ENCODE data around the gene APLNR. TPM values are rescaled to one million over a fixed set of nuclear protein-coding genes. Genes with fewer than 3 reads are reported as not detected.

APLNR gene
- total RNA-seq, 1 donor, result under 0.01 TPM

DNA sequence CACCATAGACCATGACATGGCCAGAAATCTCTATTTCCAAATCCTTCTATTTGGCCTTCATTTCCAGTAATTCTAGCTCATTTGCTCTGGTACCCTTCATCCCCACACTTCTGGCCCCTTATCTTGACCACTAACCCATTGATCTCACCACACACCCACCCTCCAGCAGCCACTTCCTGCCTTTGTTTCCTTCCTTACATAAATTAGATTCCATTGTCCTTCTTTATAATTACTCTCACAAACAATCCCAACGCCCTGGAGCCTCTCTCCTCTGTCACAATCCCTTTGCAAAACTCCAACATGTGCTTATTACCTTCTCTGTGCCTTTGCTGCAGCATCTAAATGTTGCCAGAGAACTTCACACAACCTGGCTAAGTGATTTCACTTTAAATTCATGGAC is 14.8 kb downstream of the APLNR start:
- DNase-seq (ENCODE audit: low read depth in 2 of 3, low spot score in 2 of 3), result no peak

DNA sequence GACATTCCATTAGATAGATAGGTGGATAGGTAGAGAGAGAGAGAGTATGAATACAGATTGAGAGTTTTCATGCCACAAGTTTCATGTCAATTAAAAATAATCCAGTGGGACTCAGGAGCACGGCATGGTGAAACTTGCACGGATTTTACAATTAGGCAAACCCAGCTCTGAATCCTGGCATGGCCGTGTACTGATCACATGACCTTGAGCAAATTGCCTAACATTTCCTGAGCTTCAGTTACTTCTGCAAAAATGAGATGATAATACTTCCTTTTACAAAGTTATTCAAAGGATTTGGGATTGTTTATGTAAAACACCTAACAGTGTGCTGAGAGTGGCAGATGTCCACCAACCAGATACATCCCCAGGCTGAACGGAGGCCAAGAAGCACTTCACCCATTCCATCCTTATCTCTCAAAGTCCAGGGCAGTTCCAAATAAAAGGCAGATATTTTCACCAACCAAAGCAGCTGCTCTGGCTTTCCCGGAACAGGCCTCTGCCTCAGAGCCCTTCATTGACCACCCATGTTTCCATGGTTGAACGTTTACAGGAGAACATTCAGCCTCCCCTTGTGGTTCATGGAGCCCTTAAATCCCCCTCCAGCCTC is 17.9 kb downstream of the APLNR start:
- DNase-seq (ENCODE audit: low read depth in 2 of 3, low spot score in 2 of 3), result peak in 1 of 3 donors; percentile 28

DNA sequence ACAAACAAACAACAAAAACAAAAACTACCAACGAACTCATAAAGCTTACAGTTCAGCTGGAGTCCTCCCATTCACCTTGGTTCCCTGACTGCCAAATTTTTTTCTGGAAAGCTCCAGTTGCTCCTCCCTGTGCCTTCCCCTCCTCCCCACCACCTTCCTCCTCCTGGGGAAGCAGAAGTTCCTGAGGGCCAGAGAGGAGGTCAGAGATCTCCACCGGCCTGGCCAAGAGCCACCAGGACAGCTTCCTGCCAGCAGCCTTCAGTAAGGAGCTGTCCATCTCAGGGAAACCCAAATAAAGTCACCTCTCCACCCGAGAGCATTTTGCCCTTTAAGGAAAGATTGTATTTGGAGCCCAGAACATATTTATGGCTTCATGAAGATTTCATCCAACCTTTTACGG is 20.0 kb downstream of the APLNR start:
- no peak for DNase-seq (ENCODE audit: low read depth in 2 of 3, low spot score in 2 of 3)

DNA sequence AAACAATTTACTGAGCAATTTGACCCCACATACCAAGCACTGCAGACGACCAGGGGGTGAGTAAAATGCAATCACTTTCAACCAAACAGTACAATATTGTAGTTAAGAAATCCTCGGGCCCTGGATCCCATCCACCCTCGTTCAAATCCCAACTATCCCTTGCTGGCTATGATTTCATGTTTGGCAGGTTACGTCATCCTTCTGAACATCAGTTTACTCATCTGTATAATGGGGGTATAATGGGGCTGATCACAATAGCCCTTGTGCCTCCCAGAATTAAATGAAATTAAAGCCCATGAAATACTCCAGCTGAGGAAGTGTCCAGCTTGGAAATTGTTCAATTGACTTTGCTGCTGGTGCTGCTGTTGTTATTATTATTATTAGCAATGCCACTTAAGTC is 20.6 kb downstream of the APLNR start:
- no peak for DNase-seq (ENCODE audit: low read depth in 2 of 3, low spot score in 2 of 3)

DNA sequence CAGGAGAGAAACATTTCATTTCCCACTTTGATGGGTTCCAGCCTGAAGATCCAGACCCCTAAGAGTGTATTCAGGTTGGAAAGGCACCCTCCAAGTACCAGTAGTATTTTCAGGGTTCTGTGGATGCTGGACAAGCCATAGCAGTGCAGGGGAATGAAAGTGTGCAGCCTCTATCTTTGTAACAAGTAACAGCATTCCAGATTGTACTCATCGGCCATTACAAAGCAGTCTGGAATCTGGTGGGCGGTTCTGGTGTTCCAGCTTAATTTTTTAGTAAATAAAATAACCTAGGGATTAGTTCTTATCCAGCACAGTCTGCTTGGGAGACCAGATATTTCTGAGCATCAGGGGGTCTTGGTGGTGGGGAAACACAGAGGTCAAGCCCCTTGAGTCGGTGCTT is 22.6 kb downstream of the APLNR start:
- DNase-seq (ENCODE audit: low read depth in 2 of 3, low spot score in 2 of 3), result no peak

DNA sequence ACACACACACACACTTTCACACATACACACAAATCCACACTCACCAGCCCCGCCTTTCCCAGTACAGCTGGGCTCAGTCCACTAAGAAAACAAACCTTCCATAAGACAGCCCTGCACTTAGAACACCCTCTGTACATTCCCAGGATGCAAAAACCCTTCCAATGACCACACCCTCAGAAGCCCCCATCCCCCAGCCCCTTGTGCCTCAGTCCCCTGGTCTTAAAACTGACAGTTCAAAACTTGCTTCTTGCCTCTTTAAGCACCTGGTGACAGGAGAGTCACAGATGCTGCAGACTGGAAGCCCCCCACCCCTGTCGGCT is 23.0 kb downstream of the APLNR start:
- no peak for DNase-seq (ENCODE audit: low read depth in 2 of 3, low spot score in 2 of 3)

DNA sequence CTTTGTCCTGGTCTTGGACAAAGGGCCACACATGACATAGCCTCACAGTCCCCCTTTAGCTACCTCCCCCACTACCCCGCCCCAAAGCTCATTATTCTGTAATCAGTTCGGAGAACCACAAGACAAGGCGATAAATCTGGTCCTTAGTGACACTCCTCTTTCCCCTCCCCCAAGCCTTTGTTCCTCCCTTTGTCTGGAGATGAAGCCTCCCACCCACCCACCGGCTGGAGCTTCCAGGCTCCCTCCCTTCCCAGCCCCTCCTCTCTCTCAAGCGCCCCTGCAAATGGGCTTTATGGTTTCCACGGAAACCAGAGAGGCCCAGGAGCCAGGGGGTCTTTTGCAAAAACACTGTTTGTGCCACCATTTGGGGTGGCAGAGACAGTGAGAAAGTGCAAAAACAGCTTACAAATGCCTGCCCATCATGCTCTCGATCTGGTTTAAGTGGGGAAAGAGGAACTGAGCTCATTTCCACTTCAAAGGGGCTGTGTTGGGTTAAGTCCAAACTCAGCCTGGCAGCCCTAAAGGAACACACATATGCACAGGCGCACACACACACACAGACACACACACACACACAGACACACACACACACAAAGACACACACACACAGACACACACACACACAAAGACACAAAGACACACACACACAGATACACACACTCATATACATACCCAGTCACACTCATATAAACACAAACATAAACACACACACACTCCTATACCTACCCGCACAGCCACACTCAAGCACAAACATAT is 23.5 kb downstream of the APLNR start:
- DNase-seq (ENCODE audit: low read depth in 2 of 3, low spot score in 2 of 3), result peak in 2 of 3 donors; percentile 57 to 90

DNA sequence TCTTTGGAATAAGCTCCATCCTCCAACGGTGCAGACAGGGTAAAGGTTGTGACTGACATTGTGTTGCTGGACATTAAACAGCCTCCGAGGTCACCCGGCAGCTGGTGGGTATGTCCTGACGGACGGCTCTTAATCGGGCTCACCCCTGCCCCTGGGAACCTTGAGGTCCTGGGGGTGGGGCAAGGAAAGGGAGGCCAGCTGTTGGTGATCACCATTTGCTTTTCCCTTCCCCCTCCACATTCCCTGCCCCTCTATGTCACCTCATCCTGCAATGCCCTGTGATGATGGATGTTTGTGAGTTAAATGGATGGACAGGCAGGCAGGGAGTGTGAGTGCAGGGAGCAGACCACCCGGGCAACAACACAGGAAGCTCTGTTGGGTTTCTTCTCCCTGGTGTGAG is 26.3 kb downstream of the APLNR start:
- no peak for DNase-seq (ENCODE audit: low read depth in 2 of 3, low spot score in 2 of 3)

DNA sequence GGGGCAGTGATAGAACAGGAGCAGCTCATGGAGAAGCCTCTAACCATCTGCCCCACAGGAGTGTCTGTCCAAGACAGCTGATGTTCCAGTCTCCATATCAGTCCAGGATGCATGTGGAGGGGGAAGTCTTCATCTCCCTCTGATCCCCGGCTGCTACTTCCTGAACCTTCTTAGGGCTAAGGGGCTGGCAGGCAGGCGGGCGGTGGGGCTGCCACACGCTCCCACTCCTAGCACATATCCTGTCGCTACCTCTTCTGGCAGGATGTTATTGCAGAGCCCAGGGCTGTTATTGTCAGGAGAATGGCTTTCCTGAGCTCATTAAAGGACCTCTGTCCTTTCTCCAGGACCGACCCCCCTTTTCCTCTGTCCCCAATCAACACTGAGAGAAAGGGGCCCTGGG is 29.9 kb downstream of the APLNR start:
- no peak for DNase-seq (ENCODE audit: low read depth in 2 of 3, low spot score in 2 of 3)

DNA sequence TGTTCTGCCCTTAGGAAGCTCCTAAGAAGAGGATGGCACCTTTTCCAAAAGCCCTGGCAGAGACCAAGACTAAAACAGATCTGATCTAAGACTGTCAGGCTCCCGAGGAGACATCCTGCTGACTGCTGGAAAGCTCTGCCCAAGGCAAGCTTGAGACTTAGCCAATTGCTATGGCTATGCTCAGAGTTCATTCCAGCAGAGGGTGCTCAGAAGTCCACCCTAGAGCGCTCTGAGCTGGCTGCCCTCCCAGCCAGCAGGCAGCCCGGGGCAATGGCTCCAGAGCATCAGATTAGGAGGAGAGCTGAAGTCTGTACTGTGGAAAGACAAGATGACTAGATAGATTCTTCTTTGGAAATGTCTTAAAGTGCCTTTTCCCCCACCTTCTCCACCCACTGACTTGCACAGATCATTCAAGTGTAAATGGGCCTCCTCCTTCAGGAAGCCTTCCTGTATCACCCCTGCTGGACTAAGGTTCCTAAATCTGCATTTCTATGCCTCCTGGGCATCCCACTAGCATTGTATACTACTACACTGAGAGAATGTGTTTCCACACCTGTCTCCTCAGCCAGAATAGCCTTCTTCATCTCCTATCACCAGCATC is 31.9 kb downstream of the APLNR start:
- no peak for DNase-seq (ENCODE audit: low read depth in 2 of 3, low spot score in 2 of 3)

DNA sequence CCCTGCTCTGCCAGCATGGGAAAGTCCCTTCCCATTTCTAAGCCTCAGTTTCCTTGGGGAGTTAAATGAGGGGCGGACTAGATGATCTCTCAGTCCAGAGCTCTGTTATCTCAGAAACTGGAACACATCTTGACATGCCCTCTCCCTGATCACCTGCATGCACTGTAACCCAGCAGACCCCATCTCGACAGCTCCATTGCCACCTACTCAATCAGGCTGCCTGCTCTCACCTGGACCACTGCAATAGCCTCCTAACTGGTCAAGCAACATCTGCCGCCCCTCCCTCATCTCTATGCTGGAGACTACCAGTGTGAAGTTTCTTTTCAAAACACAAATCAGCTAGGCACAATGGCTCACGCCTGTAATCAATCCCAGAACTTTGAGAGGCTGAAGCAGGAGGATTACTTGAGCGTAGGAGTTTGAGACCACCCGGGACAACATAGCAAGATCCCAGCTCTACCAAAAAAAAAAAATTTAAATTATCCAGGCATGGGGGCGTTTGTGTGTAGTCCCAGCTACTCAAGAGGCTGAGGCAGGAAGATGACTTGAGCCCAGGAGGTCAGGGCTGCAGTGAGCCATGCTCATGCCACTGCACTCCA is 33.1 kb downstream of the APLNR start:
- no peak for DNase-seq (ENCODE audit: low read depth in 2 of 3, low spot score in 2 of 3)

DNA sequence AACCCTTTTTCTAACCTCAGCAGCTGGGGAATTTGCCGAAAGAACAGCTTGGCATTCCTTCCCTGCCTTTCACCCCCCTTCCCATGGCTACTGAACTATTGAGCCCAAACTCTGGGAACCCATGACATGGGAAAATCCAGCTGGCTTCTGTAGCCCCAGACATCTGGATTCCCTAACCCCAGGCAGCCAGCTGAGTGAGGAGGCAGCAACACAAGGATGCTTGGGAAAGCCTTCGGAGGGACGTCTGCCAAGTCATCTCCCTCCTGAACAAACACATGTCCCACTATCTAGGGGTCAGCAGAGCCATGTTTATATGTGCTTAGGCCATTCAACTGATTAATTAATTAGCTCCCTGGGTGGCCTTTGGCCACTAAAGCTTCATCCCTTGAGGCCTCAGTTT is 33.7 kb downstream of the APLNR start:
- no peak for DNase-seq (ENCODE audit: low read depth in 2 of 3, low spot score in 2 of 3)

DNA sequence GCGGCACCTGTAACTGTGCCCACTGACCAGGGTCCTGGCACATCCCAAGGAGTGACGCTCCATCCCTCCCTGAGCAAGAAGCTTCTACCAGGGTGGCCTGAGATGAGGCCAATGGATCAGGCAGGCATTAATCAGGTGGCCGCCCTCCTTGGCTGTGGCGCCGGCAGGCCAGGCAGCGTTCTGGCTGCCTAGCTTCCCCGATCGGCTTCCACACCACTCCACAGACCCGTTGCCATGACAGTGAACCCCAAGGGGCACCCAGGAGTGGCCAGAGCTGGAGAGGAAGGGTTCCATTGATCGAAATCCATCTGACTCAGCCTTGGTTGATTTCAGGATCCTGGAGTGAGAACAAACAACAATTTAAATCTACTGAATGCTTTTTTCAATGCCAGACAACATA is 34.8 kb downstream of the APLNR start:
- no peak for DNase-seq (ENCODE audit: low read depth in 2 of 3, low spot score in 2 of 3)

DNA sequence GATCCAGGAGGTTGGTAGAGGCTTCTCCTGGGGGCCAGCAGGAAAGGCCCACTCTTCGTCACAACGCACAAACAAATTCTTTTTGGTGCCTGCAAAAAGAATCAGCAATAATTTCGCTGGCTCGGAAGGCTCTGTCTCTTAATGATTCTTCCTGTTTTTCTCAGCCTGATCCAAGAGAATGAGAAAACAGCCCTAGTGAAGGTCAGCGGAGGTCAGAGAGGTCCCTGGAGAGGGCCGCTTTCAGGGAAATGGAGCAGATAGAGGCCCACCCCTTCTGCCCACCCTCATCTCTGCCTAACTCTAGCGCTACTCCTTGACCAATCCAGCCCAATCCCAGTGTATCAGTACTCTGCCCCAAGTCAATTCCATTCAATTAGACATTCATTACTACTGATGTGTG is 36.1 kb downstream of the APLNR start:
- DNase-seq (ENCODE audit: low read depth in 2 of 3, low spot score in 2 of 3), result no peak

DNA sequence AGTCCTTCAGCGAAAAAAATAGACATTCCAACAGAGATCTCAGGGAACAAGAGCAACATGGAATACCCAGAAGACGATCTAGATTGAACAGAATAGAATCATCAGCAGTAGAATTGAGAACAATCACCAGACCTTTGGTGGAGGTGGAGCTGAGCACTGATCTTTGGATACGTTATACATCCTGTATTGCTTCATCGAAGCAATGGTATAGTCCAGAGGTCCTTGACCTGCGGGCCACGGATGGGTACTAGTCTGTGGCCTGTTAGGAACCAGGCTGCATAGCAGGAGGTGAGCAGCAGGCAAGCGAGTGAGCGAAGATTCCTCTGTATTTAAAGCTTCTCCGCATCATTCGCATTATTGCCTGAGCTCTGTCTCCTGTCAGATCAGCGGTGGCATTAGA is 37.7 kb downstream of the APLNR start:
- no peak for DNase-seq (ENCODE audit: low read depth in 2 of 3, low spot score in 2 of 3)

DNA sequence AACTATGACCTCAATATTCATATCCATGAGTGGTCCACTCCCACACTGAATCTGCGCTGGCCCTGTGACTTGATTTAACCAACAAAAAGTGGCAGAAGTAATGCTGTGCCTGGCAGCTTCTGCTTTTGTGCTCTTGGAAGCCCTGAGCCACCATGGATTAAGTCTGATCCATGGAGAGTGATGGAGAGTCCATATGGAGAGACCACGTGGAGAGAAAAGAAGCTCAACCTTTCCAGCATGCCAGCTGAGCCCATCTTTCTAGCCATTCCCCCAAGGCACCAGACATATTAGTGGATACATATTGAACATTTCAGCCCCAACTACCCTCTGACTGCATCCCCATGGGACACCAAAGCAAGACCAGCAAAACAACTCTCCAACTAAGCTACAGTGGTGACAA is 39.3 kb downstream of the APLNR start:
- no peak for DNase-seq (ENCODE audit: low read depth in 2 of 3, low spot score in 2 of 3)

DNA sequence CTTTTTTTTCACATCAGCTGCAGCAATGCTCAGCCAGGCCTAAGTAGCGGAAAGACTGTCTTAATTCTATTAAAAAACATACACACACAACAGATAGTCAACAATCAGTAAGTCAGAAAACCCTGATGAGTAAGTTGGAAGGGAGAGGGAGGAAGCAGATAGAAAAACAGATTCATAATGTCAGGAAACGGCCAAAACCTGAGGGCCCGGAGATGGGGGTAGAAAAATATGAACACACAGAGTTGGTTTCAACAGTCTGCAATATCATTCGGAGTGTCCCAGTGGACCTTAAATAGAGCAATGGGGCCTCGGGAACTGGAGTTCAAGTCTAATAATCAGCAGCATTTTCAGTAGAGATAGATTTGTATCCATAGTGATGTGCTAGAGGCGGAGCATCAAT is 40.5 kb downstream of the APLNR start:
- DNase-seq (ENCODE audit: low read depth in 2 of 3, low spot score in 2 of 3), result no peak

DNA sequence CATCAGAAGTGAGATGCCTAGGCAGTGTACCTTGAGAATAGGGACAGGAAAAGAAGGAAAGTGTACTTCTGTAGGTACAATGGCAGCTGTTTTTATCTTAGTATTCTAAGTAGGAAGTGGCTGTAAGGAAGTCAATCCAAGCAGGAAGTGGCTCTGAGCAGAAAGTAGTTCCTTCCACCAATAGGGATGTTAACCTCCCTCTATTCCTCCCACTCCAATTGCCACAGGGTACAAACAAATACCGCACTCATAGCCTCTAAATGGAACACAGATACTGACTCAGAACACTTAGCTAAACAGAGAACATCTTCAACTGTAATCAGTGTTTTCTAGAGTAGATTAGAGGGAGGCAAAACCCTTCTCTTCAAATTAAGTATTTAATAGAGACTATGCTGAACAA is 44.7 kb downstream of the APLNR start:
- no peak for DNase-seq (ENCODE audit: low read depth in 2 of 3, low spot score in 2 of 3)

DNA sequence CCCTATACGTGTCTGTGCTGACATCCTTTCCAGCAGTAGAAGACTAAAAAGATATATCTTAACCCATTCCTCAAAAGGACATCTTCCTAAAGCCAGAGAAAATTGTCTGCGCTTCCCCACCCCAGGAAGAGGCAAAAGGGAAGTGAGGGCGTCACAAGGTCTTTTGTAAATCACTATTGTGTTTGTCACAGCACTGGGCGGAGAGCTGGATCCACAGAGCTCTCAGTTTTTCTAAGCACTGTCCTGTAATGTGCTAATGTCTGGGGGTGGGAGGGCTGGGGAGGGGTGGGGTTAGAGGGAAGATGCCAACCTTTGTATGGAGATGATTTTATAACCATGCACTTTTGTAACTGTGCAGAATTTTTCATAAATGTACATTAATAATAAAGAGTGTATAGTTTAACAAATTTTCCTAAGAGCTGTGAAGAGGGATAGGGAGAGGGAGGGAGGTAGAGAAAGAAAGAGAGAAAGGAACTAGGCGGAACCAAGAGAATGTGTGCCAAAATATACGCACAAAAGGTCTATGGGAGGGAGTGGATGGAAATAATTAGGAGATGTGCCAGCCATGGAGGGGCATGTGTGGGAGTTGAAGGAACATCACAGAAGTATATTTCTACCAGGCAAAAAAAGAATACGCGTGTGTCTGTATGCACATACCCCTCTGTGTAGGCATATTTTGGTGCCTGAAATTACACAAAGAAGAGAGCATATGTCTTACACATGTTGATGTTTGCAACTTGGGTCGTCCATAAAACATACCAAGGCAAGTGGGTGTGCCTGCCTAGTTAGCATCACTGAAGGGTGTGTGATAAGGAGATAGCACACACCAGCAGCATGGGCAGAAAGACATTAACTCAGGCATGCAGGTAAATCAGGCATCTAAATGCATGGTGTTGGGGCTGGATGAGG is 45.5 kb downstream of the APLNR start:
- DNase-seq (ENCODE audit: low read depth in 2 of 3, low spot score in 2 of 3), result no peak

DNA sequence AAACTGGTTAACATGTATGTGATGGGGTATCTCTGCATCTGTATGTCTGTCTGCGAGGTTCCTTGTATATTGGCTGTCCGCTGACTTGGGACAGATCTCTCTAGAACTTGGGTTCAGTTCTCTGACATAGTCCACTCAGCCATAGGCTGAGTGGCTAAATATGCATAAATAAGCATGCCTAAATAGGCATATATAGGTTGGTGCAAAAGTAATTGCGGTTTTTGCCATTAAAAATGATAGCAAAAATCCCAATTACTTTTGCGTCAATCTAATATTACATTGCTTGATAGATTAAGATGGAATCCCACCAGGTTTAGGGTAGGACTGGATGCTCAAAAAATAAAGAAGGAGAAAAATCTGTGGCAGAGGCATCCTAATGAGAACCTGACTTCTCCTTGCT is 46.5 kb downstream of the APLNR start:
- DNase-seq (ENCODE audit: low read depth in 2 of 3, low spot score in 2 of 3), result no peak
